AML-193 (cell line): ENCODE results near the gene AKAP17A.
"Not testable (repeated sequence)": the region's sequence is repeated elsewhere in the genome, so short reads cannot be mapped to it uniquely, and the experiment has no call there.

Experiments
- DNase-seq, 2 experiments: peaks; one replicate each; lab custom pipeline; 2025; lab: John Stamatoyannopoulos, UW

Gene AKAP17A, protein sequence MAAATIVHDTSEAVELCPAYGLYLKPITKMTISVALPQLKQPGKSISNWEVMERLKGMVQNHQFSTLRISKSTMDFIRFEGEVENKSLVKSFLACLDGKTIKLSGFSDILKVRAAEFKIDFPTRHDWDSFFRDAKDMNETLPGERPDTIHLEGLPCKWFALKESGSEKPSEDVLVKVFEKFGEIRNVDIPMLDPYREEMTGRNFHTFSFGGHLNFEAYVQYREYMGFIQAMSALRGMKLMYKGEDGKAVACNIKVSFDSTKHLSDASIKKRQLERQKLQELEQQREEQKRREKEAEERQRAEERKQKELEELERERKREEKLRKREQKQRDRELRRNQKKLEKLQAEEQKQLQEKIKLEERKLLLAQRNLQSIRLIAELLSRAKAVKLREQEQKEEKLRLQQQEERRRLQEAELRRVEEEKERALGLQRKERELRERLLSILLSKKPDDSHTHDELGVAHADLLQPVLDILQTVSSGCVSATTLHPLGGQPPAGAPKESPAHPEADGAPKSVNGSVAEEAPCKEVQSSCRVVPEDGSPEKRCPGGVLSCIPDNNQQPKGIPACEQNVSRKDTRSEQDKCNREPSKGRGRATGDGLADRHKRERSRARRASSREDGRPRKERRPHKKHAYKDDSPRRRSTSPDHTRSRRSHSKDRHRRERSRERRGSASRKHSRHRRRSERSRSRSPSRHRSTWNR

DNA sequence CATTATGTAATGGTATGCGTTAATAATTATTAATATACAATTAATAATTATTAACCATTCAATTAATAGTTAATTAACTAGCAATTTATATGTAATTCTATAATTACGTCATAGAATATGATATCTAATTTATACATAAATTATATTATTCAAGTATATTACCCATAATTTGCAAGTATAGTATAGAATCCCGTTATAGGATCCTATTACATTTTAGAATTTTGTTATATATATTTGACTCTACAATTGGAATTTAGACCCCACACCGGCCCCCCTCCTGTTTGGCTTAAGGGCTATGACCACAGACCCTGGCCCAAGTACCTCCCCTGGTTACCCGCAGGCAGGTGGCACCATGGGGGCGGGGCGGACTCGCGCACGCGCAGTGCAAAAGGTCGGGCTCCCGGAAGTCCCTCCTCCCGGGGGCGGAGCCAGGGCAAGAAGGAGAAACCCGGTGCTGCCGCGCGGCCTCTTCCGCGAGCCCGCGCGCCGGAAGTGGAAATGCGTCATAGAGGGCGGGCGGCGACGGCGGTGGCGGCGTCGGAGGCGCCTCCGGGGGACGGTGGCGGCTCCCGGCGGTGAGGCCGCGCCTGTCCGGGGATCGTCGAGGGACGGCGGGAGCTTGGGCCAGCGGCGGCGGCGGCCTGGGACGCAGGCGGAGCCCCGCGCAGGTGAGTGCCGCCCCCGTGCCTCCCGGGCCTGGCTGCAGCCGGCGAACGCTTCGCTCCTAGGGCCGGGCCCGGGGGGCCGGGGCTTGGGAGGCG is at the start of gene AKAP17A:
AKAP17A (plus strand) TSS at position 503 of the 761 bp plus-strand sequence. CDS start 1,859 bp downstream, outside the sequence.
- DNase-seq = peak; percentile 53 to 65

DNA sequence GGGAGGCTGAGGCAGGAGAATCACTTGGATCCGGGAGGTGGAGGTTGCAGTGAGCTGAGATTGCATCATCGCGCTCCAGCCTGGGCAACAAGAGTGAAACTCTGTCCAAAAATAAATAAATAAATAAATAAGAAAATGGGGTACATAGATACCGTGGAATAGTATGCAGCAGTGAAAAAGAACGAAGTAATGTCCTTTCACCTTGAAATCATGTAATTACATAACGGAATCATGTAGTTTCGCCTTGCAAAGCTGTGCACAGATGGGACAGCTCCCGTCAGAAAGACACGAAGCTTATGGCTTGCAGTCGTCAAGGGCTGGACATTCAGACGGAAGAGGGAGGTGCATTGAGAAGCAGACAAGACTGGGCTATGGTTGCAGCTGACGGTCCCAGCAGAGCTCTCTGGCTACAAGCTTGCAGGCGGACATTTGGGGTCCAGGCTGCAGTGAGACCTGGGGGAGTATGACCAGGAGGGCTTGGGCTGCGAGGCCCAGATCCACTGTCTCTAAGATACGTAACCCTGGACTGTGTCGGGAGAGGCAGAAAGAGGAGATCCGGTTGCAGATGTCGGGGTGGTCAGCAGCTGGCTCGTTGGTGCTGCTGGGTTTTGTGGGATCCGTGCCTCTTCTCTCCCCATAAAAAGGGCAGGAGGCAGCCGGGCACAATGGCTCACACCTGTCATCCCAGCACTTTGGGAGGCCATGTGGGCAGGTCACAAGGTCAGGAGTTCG is 48.2 kb upstream of the AKAP17A start:
- DNase-seq = no peak

DNA sequence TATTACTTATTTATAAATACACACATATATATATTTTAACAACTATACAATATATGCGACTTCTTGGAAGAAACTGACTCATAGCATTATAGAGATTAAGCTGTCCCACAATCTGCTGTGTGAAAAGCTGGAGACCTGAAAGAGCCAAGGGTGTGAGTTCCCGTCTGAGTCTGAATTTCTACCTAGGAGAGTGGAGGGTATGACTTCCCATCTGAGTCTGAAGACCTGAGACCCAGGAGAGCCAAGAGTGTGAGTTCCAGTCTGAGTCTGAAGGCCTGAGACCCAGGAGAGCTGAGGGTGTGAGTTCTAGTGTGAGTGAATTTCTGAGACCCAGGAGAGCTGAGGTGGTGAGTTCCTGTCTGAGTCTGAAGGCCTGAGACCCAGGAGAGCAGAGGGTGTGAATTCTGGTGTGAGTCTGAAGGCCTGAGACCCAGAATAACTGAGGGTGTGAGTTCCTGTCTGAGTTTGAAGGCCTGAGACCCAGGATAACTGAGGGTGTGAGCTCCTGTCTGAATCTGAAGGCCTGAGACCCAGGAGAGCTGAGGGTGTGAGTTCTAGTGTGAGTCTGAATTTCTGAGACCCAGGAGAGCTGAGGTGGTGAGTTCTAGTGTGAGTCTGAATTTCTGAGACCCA is 45.5 kb upstream of the AKAP17A start:
- DNase-seq = no peak

DNA sequence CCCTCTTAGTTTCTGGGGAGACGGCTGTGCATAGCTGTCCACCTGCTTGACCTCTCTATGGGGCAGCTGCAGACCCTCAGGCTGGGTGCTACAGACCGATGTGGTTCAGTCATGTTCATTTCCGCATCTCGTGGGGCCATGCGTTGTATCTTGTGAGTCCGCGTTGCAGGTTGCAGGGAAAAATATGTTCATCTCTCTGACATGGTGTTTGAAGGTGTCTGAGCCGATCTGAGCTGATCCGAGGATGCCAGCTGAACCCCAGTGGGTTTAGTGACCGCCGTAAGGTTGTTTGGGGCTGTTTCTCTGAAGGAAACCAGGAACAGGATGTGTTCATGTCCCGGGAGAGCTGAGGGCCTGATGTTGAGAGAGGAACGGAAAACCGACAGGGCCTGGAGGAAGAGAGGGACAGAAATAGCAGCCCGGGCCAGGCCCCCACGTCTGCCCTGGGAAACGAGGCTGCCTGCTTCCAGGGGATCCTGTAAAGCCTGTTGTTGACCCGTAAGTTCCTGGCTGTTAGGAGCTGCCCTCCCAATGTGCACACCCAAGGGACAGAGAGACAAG is 44.6 kb upstream of the AKAP17A start:
- no peak for DNase-seq

DNA sequence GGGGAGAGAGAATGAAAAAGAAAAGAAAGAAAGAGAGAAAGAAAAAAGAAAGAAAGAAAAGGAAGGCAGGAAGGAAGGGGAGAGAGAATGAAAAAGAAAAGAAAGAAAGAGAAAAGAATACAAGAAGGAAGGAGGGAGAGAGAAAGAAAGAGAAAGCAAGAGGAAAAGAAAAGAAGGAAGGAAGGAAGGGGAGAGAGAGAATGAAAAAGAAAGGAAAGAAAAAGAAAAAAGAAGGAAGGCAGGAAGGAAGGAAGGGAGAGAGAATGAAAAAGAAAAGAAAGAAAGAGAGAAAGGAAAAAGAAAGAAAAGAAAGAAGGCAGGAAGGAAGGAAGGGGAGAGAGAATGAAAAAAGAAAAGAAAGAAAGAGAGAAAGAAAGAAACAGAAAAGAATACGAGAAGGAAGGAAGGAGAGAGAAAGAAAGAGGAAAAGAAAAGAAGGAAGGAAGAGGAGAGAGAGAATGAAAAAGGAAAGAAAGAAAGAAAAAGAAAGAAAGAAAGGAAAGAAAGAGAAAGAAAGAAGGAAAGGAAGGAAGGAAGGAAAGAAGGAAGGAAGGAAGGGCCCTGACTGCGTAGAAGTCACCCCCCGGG is 39.4 kb upstream of the AKAP17A start:
- no peak for DNase-seq

DNA sequence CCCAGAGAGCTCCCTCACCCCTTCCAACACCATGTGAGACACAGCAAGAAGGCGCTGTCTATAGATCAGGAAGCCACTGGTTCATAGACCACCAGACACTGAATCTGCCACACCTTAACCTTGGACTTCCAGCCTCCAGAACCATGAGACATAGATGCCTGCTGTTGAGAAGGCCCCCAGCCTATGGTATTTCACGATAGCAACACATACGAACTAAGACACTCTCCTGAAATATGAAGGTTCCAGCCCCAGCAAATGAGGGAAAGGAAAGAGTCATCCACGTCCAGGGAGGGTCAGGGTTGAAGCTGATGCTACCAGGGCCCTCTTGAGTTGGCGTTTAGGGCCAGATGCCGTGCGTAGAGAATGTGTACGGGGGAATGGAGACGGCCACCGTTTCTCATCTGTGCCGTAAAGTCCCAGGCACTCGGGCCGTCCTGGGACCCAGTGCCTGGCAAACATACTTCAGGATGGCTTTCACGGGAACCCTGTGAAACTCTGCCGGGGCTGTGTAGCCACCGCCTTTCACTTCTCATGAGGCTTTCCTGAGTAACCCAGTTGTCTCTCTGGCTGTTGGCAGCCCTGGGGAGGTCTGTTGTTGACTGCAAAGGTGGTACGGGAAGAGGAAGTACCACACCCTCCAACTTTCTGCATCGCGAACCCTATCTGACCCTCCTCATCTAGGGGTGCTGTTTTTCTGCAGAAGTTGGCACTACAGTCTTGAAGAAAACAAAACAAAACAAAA is 36.8 kb upstream of the AKAP17A start:
- no peak for DNase-seq

DNA sequence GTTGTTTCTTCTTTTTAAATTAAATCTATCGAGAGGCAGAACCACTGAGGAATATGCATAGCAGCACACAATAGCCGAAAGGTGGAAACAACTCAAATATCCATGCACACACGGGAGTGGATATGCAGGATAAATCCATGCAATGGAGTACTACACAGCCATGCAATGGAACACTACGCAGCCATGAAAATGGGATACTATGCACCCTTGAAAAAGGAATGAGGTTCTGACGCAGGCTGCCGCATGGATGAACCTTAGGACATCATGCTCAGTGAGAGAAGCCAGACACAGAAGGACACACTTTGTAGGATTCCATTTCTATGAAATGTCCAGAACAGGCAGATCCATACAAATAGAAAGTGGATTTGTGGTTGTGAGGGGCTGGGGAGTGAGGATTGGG is 36.0 kb upstream of the AKAP17A start:
- no peak for DNase-seq

DNA sequence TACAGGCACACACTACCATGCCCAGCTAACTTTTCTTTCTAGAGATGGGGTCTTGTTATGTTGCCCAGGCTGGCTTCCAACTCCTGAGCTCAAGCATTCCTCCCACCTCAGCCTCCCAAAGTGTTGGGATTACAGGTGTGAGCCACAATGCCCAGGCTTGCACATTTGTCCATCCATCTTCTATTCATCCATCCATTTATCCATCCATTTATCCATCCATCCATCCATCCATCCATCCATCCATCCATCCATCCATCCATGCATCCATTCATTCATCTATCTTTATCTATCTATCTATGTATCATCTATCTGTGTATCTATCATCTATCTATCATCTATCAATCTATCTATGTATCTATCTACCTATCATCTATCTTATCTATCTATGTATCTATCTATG is 34.0 kb upstream of the AKAP17A start:
- DNase-seq = not testable (repeated sequence)

DNA sequence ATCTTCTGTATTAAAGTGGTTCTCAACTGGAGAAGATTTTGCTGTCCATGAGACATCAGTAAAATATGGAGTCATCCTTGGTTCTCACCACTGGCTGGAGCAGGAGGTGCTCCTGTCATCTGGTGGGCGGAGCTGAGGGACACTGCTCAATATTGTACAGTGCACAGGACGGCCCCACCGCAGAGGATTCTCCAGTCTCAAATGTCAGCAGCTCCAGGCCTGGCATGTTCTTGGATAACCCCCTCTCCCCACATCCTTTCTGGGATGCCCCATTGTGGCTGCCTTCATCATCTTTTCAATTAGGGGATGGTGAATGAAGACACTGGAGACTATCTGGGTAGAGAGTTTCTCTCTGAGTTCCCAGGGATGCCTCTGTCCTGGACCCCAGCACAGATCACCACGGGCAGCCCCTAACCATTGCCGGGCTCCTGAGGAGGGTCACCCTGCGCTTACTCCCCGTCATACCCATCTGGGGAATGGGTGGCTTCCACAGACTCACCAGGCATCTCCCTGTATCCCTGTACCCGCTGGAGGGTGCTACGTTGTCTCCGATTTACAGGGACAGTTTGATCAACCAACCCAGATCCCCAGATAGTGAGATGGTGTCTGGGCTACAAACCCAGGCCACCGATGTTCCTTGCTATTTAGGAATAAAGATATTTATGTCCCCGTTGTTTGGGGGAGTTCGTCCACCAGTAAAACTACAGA is 32.5 kb upstream of the AKAP17A start:
- DNase-seq = no peak

DNA sequence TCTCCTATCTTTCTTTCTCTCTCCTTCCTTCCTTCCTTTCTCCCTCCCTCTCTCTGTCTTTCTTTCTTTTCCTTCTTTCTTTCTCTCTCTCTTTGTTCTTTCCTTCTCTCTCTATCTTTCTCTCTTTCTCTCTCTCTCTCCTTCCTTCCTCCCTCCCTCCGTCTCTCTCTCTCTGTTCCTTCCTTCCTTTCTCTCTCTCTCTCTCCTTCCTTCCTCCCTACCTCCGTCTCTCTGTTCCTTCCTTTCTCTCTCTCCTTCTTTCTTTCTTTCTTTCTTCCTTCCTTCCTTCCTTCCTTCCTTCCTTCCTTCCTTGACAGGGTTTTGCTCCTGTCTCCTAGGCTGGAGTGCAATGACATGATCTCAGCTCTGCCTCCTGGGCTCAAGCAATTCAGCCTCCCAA is 30.2 kb upstream of the AKAP17A start:
- no peak for DNase-seq

DNA sequence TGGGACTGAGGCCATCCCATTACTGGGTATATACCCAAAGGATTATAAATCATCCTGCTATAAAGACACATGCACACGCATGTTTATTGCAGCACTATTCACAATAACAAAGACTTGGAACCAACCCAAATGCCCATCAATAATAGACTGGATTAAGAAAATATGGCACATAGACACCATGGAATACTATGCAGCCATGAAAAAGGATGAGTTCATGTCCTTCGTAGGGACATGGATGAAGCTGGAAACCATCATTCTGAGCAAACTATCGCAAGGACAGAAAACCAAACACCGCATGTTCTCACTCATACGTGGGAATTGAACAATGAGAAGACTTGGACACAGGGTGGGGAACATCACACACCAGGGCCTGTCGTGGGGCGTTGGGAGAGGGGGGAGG is 27.3 kb upstream of the AKAP17A start:
- not testable (repeated sequence) for DNase-seq

DNA sequence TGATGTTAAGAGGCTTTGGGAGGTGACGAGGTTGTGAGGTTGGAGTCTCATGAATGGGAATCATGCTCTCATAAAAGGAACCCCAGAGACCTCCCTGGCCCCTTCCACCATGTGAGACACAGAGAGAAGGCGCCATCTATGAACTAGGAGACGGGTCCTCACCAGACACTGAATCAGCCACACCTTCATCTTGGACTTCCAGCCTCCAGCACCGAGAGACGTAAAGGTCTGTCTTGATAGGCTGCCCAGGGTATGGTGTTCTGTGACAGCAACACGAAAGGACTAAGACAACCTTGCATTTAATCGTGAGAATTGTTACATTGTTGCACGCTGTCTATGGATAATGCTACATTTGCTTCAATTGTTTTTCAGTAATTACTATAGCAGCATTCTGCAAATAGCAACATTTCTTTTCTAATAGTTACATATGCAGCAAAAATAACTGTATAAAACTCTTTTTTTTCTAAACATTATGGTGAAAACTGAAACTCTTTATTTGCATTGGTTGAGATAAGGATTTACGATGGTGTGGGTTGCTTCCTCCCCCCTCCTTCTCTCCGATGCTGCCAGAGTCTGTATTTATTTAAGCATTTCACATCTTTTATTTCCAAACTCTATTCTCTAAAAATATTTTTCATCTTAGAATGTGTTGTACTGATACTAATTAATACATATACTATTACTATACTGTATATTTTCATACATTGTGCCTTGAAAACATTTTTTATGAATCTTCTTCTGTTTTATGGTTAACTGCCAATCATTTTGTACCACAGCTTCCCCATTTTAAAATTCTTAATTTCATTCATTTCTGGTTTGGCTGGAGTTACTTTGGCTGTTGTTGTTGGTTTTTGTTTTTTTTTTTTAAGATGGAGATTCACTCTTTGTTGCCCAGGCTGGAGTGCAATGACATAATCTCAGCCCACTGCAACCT is 26.4 kb upstream of the AKAP17A start:
- DNase-seq = peak in 1 of 2 experiments; percentile 4

DNA sequence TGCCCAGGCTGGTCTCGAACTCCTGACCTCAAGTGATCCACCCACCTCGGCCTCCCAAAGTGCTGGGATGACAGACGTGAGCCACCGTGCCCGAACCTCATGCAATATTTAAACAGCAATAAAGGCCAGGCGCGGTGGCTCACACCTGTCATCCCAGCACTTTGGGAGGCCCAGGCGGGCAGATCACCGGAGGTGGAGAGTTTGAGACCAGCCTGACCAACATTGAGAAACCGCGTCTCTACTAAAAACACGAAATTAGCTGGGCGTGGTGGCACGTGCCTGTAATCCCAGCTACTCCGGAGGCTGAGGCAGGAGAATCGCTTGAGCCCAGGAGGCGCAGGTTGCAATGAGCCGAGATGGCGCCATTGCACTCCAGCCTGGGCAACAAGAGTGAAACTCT is 17.2 kb upstream of the AKAP17A start:
- not testable (repeated sequence) for DNase-seq

DNA sequence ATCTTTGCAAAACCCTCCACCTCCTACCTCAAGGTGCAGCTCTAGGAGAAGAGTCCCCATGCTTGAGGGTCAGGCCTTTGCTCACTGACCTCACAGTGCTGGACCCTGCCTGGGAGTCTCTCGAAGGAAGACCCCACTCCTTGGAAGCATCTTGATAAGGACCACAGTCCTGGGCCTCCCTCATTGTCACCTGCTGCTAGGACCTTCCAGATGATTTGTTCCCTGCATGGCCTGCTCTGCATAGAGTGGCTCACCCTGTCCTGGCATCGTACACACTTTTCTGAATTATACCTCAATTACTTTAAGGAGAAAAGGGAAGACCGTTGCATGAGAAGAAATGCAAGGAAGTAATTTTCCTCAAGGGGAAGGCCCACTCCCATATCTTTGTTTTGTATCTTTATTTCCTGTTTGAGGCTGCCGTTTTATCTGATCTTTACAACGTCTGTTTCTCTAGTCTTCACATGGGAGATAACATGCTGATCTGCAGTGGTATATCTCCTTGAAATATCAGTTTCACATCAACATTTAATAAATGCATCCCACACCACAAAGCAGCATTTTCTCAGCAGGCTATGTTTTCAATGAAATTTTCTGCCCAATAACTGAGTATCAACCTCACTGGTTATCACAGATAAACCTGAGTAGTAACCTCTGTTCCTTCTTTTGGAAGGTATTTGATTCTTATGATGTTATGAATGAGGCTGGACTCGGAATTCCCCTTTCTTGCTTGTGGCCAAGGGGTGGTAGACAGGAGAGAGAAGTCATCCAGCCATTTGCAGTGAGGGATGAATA is 15.0 kb upstream of the AKAP17A start:
- DNase-seq = no peak

DNA sequence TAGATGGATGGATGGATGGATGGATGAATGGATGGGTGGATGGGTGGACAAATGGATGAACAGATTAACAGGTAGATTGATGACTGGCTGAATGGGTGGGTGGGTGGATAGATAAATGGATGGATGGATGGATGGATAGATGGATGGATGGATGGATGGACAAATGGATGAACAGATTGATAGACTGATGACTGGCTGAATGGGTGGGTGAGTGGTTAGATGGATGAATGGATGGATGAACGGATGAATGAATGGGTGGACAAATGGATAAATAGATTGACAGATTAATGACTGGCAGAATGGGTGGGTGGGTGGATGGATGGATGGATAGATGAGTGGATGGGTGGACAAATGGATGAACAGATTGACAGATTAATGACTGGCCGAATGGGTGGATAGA is 13.6 kb upstream of the AKAP17A start:
- no peak for DNase-seq

DNA sequence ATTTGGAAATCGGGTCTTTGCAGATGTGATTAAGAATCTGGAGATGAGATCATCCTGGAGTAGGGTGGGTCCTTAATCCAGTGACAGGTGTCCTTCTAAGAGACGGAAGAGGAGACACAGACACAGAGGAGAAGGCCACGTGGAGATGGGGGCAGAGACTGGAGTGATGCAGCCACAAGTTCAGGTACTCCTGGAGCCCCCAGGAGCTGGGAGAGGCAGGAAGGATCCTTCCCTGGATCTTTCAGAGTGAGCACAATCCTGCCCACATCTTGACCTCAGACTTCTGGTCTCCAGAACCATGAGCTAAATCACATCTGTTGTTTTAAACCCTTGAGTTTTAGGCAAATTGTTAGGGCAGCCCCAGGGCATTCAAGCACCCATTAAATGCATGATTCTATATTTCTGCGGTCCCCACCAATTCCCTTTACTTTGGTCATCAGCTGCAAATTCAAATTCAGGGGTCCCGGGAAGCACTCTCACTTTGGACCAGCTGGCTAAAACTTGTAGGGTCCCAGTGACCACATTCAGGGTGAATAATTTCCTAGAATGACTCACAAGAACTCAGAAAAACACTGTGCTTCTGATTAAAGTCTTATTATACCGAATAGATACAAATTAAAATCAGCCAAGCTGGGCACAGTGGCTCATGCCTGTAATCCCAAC is 12.8 kb upstream of the AKAP17A start:
- DNase-seq = no peak

DNA sequence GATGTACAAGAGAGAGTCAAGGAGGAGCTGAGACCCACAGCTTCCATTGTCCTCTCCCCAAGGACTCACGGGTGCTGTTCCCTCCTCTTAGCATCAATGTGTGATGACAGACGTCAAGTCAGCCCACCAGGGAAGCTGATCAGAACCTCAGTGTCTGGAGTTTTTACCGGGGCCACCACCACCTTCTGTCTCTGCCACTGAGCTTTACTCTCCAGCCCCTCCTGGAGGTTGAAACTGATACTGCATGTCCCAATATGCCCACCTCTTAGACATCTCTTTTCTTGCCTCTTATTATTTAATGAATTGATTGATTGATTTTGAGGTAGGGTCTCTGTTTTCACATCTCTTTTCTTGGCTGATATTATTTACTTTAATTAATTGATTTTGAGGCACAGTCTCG is 10.3 kb upstream of the AKAP17A start:
- DNase-seq = peak; percentile 52 to 71
